Measurements from ENCODE around the gene RNASE3.
"Not testable (repeated sequence)": the region's sequence is repeated elsewhere in the genome, so short reads cannot be mapped to it uniquely, and the experiment has no call there.

Gene RNASE3

GRCh38 chr14:20891126-20891825 lies at the start of gene RNASE3:
TSS of gene RNASE3 (plus strand) at chr14:20891385. CDS start at chr14:20891687, 302 bp downstream.
- DNase-seq: not testable (repeated sequence)

DNA sequence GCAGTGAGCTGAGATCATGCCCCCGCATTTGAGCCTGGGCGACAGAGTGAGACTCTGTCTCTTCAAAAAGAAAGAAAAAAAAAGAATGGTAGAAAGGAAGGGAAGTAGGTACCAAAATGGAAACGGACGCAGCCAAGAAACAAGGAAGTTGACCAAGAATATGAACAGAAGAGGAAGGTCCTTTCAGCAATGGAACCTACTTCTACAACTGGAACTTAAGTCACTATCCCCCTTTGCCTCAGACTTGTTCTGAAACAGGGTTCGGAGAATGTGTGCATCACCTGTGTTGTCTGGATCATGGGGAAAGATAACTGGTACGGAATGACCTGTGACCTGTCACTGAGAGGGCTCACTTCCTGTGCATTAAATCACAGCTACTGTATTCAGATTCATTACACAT lies 44.6 kb upstream of the RNASE3 start:
- DNase-seq: no peak

- no peak for DNase-seq
Observed at GRCh38 chr14:20848316-20848954, 42.8 kb upstream of the RNASE3 start.

DNA sequence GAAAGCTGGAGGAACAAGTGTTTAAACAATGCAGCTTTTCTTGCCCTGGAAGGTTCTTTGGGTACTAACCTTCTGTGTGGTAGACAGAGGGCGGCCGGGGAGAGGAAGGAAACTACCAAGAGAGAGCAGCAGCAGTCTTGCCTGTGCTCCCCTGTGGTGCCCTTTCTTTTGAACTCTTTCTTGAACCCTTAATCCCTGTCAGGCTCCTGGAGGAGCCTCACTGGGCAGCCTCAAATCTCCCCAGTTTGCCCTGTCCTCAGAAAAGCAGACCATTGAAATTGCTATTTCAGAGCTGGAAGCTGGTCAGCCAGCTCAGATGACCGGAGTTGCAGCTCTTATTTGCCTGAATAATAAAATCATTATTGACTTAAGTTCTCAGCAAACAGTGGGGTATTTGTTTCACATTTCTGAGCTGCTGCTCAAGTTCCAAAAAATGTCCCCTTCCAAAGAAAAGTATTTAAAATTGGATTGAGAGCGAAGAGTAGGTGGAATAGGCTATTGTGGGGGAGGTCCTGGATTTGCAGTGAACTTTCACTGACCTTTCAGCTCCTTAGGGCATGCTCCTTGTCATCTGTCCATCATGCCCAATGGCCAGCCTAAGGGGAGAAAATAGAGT lies 42.1 kb upstream of the RNASE3 start:
- no peak for DNase-seq

GRCh38 chr14:20853042-20853441 lies 38.1 kb upstream of the RNASE3 start:
- no peak for DNase-seq

DNA sequence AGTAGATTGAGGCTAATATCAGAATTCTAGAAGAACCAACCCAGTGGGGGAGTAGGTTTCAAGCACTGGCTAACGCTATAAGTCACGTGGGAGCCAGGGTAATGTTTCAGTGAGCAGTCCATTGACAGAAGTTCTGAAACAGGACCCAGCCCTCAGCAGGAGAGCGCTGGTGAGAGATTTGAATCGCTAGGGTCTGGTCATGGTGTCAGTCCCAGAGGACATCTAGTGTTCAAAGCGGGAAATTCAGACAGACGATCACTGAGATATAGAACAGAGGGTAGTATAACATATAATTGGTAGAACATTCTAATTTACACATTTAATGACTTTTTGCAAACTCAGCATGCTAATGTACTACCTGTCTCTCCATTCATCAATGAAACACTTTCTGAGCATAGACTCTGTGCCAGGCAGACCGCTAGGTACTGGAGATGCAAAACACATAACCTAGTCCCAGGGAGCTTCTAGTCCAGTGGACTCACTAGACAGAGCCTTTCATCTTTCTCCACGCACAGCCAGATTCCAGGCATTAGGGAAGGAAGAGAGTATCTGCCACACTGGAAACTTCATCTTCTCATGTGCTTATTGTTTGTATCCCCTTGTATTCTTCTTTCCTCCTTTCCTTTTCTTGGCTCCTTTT lies 35.4 kb upstream of the RNASE3 start:
- peak; percentile 3 to 9 for DNase-seq

DNA sequence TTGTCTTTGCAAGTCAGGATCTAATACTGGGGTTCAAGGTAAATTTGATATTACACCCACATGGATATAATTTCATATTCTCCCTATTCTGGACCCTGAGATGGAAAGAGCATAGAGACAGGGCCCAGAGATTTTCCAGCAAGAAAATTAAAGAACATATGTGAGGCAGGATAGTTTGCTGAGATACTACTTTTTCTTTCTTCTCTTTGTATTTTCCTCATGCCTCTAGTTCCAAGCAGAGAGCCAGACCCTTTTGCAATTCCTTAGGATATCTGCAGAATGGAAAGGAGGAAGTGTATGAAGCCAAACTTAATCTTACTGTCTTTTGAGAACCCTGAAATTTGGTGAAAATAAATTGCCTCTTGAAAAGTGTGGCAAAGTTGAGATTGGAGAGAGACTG lies 34.0 kb upstream of the RNASE3 start:
- DNase-seq: no peak

GRCh38 chr14:20857630-20858261 lies 33.4 kb upstream of the RNASE3 start:
- peak; percentile 5 to 60 for DNase-seq

- no peak for DNase-seq
Observed at GRCh38 chr14:20866194-20866593, 25.0 kb upstream of the RNASE3 start.

DNA sequence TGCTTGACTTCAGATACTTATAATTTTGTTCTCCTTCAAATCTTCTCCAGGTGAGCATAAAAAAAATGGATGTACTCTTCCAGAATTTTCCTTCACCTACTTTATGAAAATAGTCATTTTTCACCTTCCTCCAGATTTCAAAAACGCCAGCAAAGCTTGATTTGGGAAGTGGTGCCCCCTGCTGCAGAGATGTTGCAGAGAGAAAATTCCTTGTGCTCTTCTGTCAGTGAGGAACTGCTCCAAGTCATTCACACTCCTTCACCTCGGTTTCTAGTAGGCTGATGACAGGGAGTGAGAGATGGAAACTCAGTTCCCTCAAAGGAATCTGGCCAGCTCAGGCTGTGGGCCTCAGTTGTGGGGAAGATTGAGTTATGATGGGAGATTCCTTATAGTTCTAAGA lies 24.2 kb upstream of the RNASE3 start:
- DNase-seq: no peak

DNA sequence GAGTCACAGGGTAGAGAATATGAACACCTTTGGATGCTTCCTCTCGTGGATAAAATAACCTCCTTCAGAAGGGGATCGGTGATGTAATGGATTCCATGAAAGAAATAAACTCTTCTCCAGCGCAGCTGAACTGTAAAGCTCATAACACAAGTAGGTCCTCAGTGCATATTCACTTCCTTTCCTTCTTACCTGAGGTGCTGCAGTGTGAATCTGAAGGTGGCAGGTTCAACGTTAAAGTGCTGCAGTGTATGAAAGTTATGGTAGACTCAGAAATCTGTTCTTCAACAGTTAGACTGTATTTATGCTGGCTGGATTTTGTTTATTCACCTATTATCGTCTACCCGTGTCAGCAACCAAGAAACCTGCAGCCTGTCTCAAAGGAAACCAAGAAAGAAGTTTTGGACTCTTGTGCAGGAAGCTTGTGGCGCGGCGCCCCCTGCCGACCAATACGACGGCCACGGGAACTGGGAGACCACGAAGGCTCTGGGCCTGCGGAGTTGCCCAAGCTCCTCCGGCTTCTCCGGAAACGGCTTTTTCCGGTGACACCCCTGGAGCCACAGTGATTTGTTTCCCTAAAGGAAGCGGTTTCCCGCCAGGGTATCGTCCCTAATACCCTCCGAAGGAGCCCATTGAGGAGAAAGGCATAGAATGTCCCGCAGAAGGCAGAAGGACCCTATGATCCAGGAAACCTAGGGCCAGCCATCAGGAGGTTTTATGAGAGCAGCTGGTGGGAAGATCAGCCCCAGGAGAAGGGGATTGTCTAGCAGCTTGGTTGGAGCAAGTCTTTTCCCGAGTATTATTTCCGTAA lies 17.6 kb upstream of the RNASE3 start:
- DNase-seq: peak in 1 of 2 experiments; percentile 49

DNA sequence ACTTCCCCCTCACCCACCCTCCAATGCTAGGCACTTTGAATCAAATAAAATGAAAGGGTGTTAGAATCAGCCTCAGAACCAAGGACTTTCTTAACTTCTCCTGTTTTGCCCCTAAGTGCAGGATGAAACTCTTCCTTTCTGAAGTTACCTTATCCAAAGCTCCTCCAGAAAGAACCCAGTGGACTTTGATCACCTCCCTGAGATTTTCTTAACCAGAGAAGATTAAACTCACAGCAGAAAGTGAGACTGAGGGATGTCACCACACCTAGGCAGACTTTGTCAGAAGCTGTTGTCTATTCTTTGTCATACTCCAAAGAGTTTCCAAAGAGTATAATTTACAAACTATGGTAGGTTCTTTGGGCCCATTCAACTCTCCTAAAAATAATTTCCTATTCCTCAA lies 14.2 kb upstream of the RNASE3 start:
- DNase-seq: no peak

- no peak for DNase-seq
Observed at GRCh38 chr14:20878695-20879094, 12.5 kb upstream of the RNASE3 start.

- DNase-seq: not testable (repeated sequence)
Observed at GRCh38 chr14:20881229-20881628, 10.0 kb upstream of the RNASE3 start.

DNA sequence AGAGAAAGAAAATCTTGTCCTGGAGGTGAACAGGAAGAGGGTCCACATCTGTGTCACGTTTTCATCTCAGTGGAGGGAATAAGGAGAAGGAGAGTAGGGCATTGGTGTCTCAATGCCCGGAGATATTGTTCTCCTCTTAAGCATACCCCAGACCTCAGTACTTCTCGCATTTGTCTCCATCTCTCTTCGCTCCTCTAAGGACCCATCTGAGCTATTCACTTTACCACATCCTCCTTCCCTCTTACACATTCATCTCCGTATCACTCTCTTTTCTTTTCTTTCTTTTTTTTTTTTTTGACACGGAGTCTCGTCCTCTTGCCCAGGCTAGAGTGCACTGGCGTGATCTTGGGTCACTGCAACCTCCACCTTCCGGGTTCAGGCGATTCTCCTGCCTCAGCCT lies 8.4 kb upstream of the RNASE3 start:
- not testable (repeated sequence) for DNase-seq

GRCh38 chr14:20888411-20888810 lies 2.8 kb upstream of the RNASE3 start:
- not testable (repeated sequence) for DNase-seq

DNA sequence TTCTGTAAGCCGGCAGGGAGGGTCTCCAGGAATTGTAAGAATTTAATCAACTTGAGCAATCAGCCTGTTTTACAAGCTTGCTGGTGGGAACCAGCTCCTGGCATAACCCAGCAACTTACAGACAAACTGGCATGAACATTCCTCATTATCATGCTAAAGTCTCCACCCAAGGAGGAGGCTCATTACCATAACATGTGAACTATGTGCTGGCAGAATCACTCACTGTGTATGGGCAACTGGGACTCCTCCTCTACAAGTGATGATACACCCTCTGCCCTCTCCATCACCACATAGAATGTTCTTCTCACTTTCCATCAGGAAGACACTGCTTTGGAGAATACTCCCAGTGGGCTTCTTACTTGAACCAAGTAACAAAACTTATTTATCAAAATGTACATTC lies 4.1 kb downstream of the RNASE3 start:
- DNase-seq: not testable (repeated sequence)

GRCh38 chr14:20904393-20905029 lies 13.3 kb downstream of the RNASE3 start:
- DNase-seq: no peak

DNA sequence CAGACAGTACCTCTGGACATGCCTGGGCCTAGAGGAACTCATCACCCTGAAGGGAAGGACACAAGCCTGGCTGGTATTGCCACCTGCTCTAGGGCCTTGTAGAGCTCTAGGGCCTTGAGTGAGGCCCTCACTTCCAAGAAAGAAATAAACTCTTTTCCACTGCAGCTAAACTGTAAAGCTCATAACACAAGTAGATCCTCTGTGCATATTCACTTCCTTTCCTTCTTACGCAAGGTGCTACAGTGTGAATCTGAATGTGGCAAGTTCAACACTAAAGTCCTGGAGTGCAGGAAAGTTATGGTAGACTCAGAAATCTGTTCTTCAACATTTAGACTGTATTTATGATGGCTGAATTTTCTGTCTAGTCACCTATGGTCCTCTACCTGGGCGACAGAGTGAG lies 14.5 kb downstream of the RNASE3 start:
- DNase-seq: no peak

DNA sequence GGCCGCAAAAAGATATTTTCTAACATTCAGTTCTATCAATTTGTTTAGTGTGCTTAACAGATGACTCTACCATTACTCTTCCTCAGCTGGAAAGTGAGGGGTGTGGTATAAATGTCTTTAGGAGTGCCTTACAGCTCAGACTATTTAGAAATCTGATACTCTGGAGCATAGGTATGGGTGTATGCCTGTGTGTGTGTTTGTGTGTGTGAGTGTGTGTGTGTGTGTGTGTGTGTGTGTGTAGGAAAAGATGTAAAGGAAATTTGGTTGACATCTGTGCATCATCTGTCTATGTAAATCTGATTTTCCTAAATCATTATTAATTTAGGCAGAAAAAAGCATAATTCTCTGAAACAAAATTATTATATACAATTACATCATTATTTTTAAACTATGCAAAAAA lies 16.0 kb downstream of the RNASE3 start:
- DNase-seq: no peak

GRCh38 chr14:20910822-20911221 lies 19.6 kb downstream of the RNASE3 start:
- DNase-seq: not testable (repeated sequence)
